ENCODE data around the gene ZFAND4. TPM values are rescaled to one million over a fixed set of nuclear protein-coding genes. Genes with fewer than 3 reads are reported as not detected.

The ZFAND4 gene
- total and polyA plus RNA-seq, 2 experiments from 2014 or later: 7.4 to 30.3 TPM

DNA sequence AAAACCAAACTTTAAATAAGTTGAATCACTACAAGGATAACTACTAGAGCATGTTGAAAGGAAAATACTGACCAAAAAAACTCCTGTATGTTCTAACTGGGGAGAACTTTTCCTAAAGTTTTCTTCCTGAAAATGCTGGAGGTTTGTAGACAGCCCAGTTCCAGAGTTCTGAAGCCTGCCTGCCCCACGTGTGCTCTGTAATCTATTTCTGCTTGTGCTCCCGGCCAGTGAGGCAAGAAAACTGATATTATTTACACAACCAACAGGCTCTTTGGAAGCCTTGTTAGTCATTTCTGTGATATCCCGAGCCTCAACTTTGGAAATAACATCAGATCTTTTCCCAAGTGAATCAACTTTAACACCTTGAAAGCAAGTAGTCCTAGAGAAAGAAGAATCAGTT, 46.7 kb downstream of the ZFAND4 start:
- no peak overlapping the region for H3K27ac Mint-ChIP-seq
- no peaks in the 10 kb centered on the region; the same call in 1 of the 2 replicates for H4K20me1 ChIP-seq (replicated peaks; ENCODE audit: insufficient read depth)

DNA sequence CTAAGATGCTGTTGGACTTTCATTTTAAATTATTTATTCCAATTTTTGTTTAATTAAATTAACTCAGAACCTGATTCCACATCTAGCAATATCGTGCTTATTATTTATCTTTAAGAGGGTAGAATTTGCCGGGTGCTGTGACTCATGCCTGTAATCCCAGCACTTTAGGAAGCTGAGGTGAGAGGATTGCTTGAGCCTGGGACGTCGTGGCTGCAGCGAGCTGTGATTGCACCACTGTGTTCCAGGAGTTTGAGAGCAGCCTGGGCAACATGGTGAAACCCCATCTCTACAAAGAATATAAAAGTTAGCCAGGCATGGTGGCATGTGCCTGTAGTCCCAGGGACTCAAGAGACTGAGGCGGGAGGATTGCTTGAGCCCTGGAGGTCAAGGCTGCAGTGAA, 47.8 kb downstream of the ZFAND4 start:
- DNase-seq (ENCODE audit: low spot score) (no peak), ATAC-seq (no peak)
- no peaks in the 10 kb centered on the region for H3K9me3 Mint-ChIP-seq
- H3K79me2 ChIP-seq (replicated peaks; ENCODE audit: insufficient read depth): no peaks in the 10 kb centered on the region
- H3F3A ChIP-seq (replicated peaks; ENCODE audit: low read depth): no peaks in the 10 kb centered on the region
- no peaks in the 10 kb centered on the region; the same call in 1 of the 2 replicates for H4K20me1 ChIP-seq (replicated peaks; ENCODE audit: insufficient read depth)
- no peak overlapping the region for H3K4me3 ChIP-seq
- no peaks in the 10 kb centered on the region for H3K4me1 Mint-ChIP-seq
- no peak overlapping the region for H3K27ac Mint-ChIP-seq
- no peak overlapping the region for H2AFZ ChIP-seq
- no peaks in the 10 kb centered on the region for H3K9me2 ChIP-seq (ENCODE audit: insufficient read depth)
- no peak overlapping the region for H3K4me3 Mint-ChIP-seq
- no peak overlapping the region for H3K4me2 ChIP-seq
- H3K4me1 ChIP-seq (ENCODE audit: insufficient read depth): no peaks in the 10 kb centered on the region
- no peak overlapping the region for H3K27ac ChIP-seq (ENCODE audit: low read depth)
- H3K27me3 Mint-ChIP-seq (ENCODE audit: insufficient read depth, low read depth, poor library complexity): no peaks in the 10 kb centered on the region
- no peaks in the 10 kb centered on the region for H3K27me3 ChIP-seq (ENCODE audit: insufficient read depth)
- no peaks in the 10 kb centered on the region for H3K36me3 ChIP-seq (ENCODE audit: insufficient read depth)
- H3K36me3 Mint-ChIP-seq (ENCODE audit: low read depth): no peaks in the 10 kb centered on the region
- TF ChIP-seq EZH2 (IDR thresholded peaks at IDR 0.05; ENCODE audit: low read depth, unreplicated experiment) (no peak), NANOG (IDR thresholded peaks at IDR 0.05; ENCODE audit: borderline replicate concordance) (no peak), POLR2AphosphoS5 (IDR thresholded peaks at IDR 0.05; ENCODE audit: low read depth) (no peak), EZH2phosphoT487 (IDR thresholded peaks at IDR 0.05; ENCODE audit: unreplicated experiment) (no peak), CREB1 (CRISPR knock-in tag; IDR thresholded peaks at IDR 0.05; ENCODE audit: low read depth) (no peak), STAT1 (IDR thresholded peaks at IDR 0.05; ENCODE audit: unreplicated experiment) (no peak), JUNB (IDR thresholded peaks at IDR 0.05; ENCODE audit: unreplicated experiment) (no peak)
- TF ChIP-seq, protein P1, sequence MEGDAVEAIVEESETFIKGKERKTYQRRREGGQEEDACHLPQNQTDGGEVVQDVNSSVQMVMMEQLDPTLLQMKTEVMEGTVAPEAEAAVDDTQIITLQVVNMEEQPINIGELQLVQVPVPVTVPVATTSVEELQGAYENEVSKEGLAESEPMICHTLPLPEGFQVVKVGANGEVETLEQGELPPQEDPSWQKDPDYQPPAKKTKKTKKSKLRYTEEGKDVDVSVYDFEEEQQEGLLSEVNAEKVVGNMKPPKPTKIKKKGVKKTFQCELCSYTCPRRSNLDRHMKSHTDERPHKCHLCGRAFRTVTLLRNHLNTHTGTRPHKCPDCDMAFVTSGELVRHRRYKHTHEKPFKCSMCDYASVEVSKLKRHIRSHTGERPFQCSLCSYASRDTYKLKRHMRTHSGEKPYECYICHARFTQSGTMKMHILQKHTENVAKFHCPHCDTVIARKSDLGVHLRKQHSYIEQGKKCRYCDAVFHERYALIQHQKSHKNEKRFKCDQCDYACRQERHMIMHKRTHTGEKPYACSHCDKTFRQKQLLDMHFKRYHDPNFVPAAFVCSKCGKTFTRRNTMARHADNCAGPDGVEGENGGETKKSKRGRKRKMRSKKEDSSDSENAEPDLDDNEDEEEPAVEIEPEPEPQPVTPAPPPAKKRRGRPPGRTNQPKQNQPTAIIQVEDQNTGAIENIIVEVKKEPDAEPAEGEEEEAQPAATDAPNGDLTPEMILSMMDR (conservative IDR thresholded peaks at IDR 0.05; ENCODE audit: low read depth in 2 of 2): no peak
- TF ChIP-seq, protein P2, sequence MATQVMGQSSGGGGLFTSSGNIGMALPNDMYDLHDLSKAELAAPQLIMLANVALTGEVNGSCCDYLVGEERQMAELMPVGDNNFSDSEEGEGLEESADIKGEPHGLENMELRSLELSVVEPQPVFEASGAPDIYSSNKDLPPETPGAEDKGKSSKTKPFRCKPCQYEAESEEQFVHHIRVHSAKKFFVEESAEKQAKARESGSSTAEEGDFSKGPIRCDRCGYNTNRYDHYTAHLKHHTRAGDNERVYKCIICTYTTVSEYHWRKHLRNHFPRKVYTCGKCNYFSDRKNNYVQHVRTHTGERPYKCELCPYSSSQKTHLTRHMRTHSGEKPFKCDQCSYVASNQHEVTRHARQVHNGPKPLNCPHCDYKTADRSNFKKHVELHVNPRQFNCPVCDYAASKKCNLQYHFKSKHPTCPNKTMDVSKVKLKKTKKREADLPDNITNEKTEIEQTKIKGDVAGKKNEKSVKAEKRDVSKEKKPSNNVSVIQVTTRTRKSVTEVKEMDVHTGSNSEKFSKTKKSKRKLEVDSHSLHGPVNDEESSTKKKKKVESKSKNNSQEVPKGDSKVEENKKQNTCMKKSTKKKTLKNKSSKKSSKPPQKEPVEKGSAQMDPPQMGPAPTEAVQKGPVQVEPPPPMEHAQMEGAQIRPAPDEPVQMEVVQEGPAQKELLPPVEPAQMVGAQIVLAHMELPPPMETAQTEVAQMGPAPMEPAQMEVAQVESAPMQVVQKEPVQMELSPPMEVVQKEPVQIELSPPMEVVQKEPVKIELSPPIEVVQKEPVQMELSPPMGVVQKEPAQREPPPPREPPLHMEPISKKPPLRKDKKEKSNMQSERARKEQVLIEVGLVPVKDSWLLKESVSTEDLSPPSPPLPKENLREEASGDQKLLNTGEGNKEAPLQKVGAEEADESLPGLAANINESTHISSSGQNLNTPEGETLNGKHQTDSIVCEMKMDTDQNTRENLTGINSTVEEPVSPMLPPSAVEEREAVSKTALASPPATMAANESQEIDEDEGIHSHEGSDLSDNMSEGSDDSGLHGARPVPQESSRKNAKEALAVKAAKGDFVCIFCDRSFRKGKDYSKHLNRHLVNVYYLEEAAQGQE (IDR thresholded peaks at IDR 0.05; ENCODE audit: unreplicated experiment): no peak
- TF ChIP-seq, protein P3, sequence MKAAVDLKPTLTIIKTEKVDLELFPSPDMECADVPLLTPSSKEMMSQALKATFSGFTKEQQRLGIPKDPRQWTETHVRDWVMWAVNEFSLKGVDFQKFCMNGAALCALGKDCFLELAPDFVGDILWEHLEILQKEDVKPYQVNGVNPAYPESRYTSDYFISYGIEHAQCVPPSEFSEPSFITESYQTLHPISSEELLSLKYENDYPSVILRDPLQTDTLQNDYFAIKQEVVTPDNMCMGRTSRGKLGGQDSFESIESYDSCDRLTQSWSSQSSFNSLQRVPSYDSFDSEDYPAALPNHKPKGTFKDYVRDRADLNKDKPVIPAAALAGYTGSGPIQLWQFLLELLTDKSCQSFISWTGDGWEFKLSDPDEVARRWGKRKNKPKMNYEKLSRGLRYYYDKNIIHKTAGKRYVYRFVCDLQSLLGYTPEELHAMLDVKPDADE (IDR thresholded peaks at IDR 0.05): no peak

More for the DNA sequence above, 46.7 kb downstream of the ZFAND4 start:
- no peaks in the 10 kb centered on the region for H3K4me1 ChIP-seq (ENCODE audit: insufficient read depth)
- Mint-ChIP-seq H3K36me3 (ENCODE audit: low read depth) (no peaks in the 10 kb centered on the region), H3K27me3 (ENCODE audit: insufficient read depth, low read depth, poor library complexity) (no peaks in the 10 kb centered on the region), H3K9me3 (no peaks in the 10 kb centered on the region), H3K4me3 (no peak overlapping the region), H3K4me1 (no peaks in the 10 kb centered on the region)
- no peaks in the 10 kb centered on the region for H3K79me2 ChIP-seq (replicated peaks; ENCODE audit: insufficient read depth)
- H3K9me2 ChIP-seq (ENCODE audit: insufficient read depth): no peaks in the 10 kb centered on the region
- H3K27ac ChIP-seq (ENCODE audit: low read depth): no peak overlapping the region
- no peak overlapping the region for H2AFZ ChIP-seq
- H3F3A ChIP-seq (replicated peaks; ENCODE audit: low read depth): no peaks in the 10 kb centered on the region
- H3K4me3 ChIP-seq: no peak overlapping the region
- DNase-seq (ENCODE audit: low spot score) (no peak), ATAC-seq (no peak)
- no peak for TF ChIP-seq CREB1 (CRISPR knock-in tag; IDR thresholded peaks at IDR 0.05; ENCODE audit: low read depth)
- TF ChIP-seq, protein P2 (IDR thresholded peaks at IDR 0.05; ENCODE audit: unreplicated experiment): no peak
- no peak for TF ChIP-seq EZH2phosphoT487 (IDR thresholded peaks at IDR 0.05; ENCODE audit: unreplicated experiment)
- TF ChIP-seq NANOG (IDR thresholded peaks at IDR 0.05; ENCODE audit: borderline replicate concordance): no peak
- TF ChIP-seq EZH2 (IDR thresholded peaks at IDR 0.05; ENCODE audit: low read depth, unreplicated experiment): no peak
- no peak for TF ChIP-seq STAT1 (IDR thresholded peaks at IDR 0.05; ENCODE audit: unreplicated experiment)
- TF ChIP-seq JUNB (IDR thresholded peaks at IDR 0.05; ENCODE audit: unreplicated experiment): no peak
- no peak for TF ChIP-seq ZNF114 (CRISPR knock-in tag; IDR thresholded peaks at IDR 0.05)
- H3K4me2 ChIP-seq: no peak overlapping the region
- no peaks in the 10 kb centered on the region for H3K27me3 ChIP-seq (ENCODE audit: insufficient read depth)
- no peaks in the 10 kb centered on the region for H3K36me3 ChIP-seq (ENCODE audit: insufficient read depth)
